CD4-positive, alpha-beta T cell treated with Interleukin-6 for 4 hours (primary cell): Measurements from ENCODE around the gene BNC2.

Experiments
- DNase-seq: peaks from one replicate; pipeline ENCODE4 v3.0.0-alpha.2; 2020; ENCODE audit warnings: mixed read lengths

BNC2 gene

GRCh38 chr9:16623989-16624743, 246.3 kb downstream of the BNC2 start:
- no peak for DNase-seq

GRCh38 chr9:16622541-16622940, 247.9 kb downstream of the BNC2 start:
- no peak for DNase-seq

- no peak for DNase-seq
Observed at GRCh38 chr9:16619914-16620520, 250.5 kb downstream of the BNC2 start.

- no peak for DNase-seq
Observed at GRCh38 chr9:16619402-16619801, 251.1 kb downstream of the BNC2 start.

GRCh38 chr9:16618524-16618923, 251.9 kb downstream of the BNC2 start:
- no peak for DNase-seq

GRCh38 chr9:16616686-16617085, 253.8 kb downstream of the BNC2 start:
- no peak for DNase-seq

- DNase-seq, result no peak
Observed at GRCh38 chr9:16615451-16615850, 255.0 kb downstream of the BNC2 start.

- DNase-seq, result no peak
Observed at GRCh38 chr9:16613605-16614004, 256.9 kb downstream of the BNC2 start.

GRCh38 chr9:16613051-16613450, 257.4 kb downstream of the BNC2 start:
- no peak for DNase-seq

- DNase-seq, result no peak
Observed at GRCh38 chr9:16612627-16613026, 257.8 kb downstream of the BNC2 start.

GRCh38 chr9:16611983-16612382, 258.5 kb downstream of the BNC2 start:
- DNase-seq, result no peak

- DNase-seq, result no peak
Observed at GRCh38 chr9:16611001-16611400, 259.5 kb downstream of the BNC2 start.

GRCh38 chr9:16610538-16610937, 259.9 kb downstream of the BNC2 start:
- no peak for DNase-seq

GRCh38 chr9:16608906-16609305, 261.6 kb downstream of the BNC2 start:
- no peak for DNase-seq

GRCh38 chr9:16602494-16602893, 268.0 kb downstream of the BNC2 start:
- no peak for DNase-seq

- DNase-seq, result no peak
Observed at GRCh38 chr9:16601991-16602390, 268.5 kb downstream of the BNC2 start.

GRCh38 chr9:16598316-16598715, 272.2 kb downstream of the BNC2 start:
- no peak for DNase-seq

GRCh38 chr9:16597136-16597535, 273.3 kb downstream of the BNC2 start:
- no peak for DNase-seq

- no peak for DNase-seq
Observed at GRCh38 chr9:16595227-16595626, 275.2 kb downstream of the BNC2 start.

- no peak for DNase-seq
Observed at GRCh38 chr9:16594787-16595186, 275.7 kb downstream of the BNC2 start.

- DNase-seq, result no peak
Observed at GRCh38 chr9:16593746-16594145, 276.7 kb downstream of the BNC2 start.

GRCh38 chr9:16591092-16591491, 279.4 kb downstream of the BNC2 start:
- no peak for DNase-seq

- no peak for DNase-seq
Observed at GRCh38 chr9:16585591-16585990, 284.9 kb downstream of the BNC2 start.

GRCh38 chr9:16579872-16580432, 290.5 kb downstream of the BNC2 start:
- no peak for DNase-seq

- DNase-seq, result no peak
Observed at GRCh38 chr9:16575986-16576245, 294.6 kb downstream of the BNC2 start.
